ENCODE results near the gene LARGE2. TPM values are rescaled to one million over a fixed set of nuclear protein-coding genes. Genes with fewer than 3 reads are reported as not detected.

LARGE2 gene
- polyA plus RNA-seq, 1 donor (not counting 4 experiments of a cell fraction or from before 2014, with no cell fraction given) = 7.1 TPM

GRCh38 chr11:45930031-45930794 is 7.8 kb downstream of the LARGE2 start:
- DNase-seq (ENCODE audit: low read depth, low spot score) (no peak), FAIRE-seq (no peak)
- peak overlapping the region; percentile 78 for H3K27ac ChIP-seq (ENCODE audit: control insufficient read depth, insufficient read depth, low read length)
- no peaks in the 10 kb centered on the region for H3K9me3 ChIP-seq (ENCODE audit: control insufficient read depth, low read depth, low read length)
- no peaks in the 10 kb centered on the region for H3K27me3 ChIP-seq (ENCODE audit: control insufficient read depth, extremely low read depth, insufficient read depth, low read length)
- dilution Hi-C loops (cut with MboI; ENCODE audit: extremely low pct_ligation_motif_present, low sequenced_read_pairs) = no loop called here
- H3K9me1 ChIP-seq (ENCODE audit: control insufficient read depth, extremely low read depth, insufficient read depth, low read length) = peaks cover 2% of the 10 kb centered on the region
- H3K36me3 ChIP-seq (ENCODE audit: control insufficient read depth in 2 of 2, extremely low read depth in 1 of 2, insufficient read depth in 2 of 2, low read length in 2 of 2) = peaks cover 3 to 11% of the 10 kb centered on the region in 2 experiments
- peak overlapping the region; percentile 53 for H3K4me2 ChIP-seq (ENCODE audit: control insufficient read depth, extremely low read depth, insufficient read depth, low read depth, low read length)
- H3K79me2 ChIP-seq (ENCODE audit: control insufficient read depth, insufficient read depth, low read length) = no peaks in the 10 kb centered on the region
- peak overlapping the region; percentile 36 for H3K9ac ChIP-seq (ENCODE audit: control insufficient read depth, extremely low read depth, insufficient read depth, low read length)
- H4K20me1 ChIP-seq (ENCODE audit: control insufficient read depth, extremely low read depth, insufficient read depth, low read length) = no peaks in the 10 kb centered on the region
- peaks cover 73% of the 10 kb centered on the region for H3K4me1 ChIP-seq (ENCODE audit: control insufficient read depth, extremely low read depth, insufficient read depth, low read length)
- H3K4me3 ChIP-seq (ENCODE audit: control insufficient read depth in 2 of 3, extremely low read depth in 1 of 3, insufficient read depth in 2 of 3, low read depth in 1 of 3, low read length in 3 of 3) = peak overlapping the region in 2 of 3 experiments; percentile 7 to 9
- no peak for TF ChIP-seq EZH2 (IDR thresholded peaks at IDR 0.05; ENCODE audit: low read length)
- no peak for TF ChIP-seq CTCF (optimal IDR thresholded peaks at IDR 0.05 in 1 of 3, IDR thresholded peaks at IDR 0.05 in 1 of 3, conservative IDR thresholded peaks at IDR 0.05 in 1 of 3; ENCODE audit: extremely low read depth in 1 of 3, insufficient read depth in 2 of 3, low read length in 3 of 3)
- H2AFZ ChIP-seq (ENCODE audit: control insufficient read depth, low read length) = no peak overlapping the region

- peaks cover 2% of the 10 kb centered on the region for H3K9me1 ChIP-seq (ENCODE audit: control insufficient read depth, extremely low read depth, insufficient read depth, low read length)
- H3K9me3 ChIP-seq (ENCODE audit: control insufficient read depth, low read depth, low read length) = no peaks in the 10 kb centered on the region
- H3K9ac ChIP-seq (ENCODE audit: control insufficient read depth, extremely low read depth, insufficient read depth, low read length) = peak overlapping the region; percentile 56
- H3K36me3 ChIP-seq (ENCODE audit: control insufficient read depth in 2 of 2, extremely low read depth in 1 of 2, insufficient read depth in 2 of 2, low read length in 2 of 2) = peaks cover 4 to 13% of the 10 kb centered on the region in 2 experiments
- no peak for TF ChIP-seq CTCF (optimal IDR thresholded peaks at IDR 0.05 in 1 of 3, IDR thresholded peaks at IDR 0.05 in 1 of 3, conservative IDR thresholded peaks at IDR 0.05 in 1 of 3; ENCODE audit: extremely low read depth in 1 of 3, insufficient read depth in 2 of 3, low read length in 3 of 3)
- FAIRE-seq = peak; percentile 98
- no peaks in the 10 kb centered on the region for H4K20me1 ChIP-seq (ENCODE audit: control insufficient read depth, extremely low read depth, insufficient read depth, low read length)
- no peaks in the 10 kb centered on the region for H3K79me2 ChIP-seq (ENCODE audit: control insufficient read depth, insufficient read depth, low read length)
- dilution Hi-C loops (cut with MboI; ENCODE audit: extremely low pct_ligation_motif_present, low sequenced_read_pairs) = no loop called here
- H3K27me3 ChIP-seq (ENCODE audit: control insufficient read depth, extremely low read depth, insufficient read depth, low read length) = no peaks in the 10 kb centered on the region
- peak overlapping the region; percentile 78 for H3K27ac ChIP-seq (ENCODE audit: control insufficient read depth, insufficient read depth, low read length)
- peak overlapping the region in 1 of 3 experiments; percentile 15 for H3K4me3 ChIP-seq (ENCODE audit: control insufficient read depth in 2 of 3, extremely low read depth in 1 of 3, insufficient read depth in 2 of 3, low read depth in 1 of 3, low read length in 3 of 3)
- H3K4me1 ChIP-seq (ENCODE audit: control insufficient read depth, extremely low read depth, insufficient read depth, low read length) = peaks cover 78% of the 10 kb centered on the region
- H3K4me2 ChIP-seq (ENCODE audit: control insufficient read depth, extremely low read depth, insufficient read depth, low read depth, low read length) = peak overlapping the region; percentile 53
- DNase-seq (ENCODE audit: low read depth, low spot score) = peak; percentile 65
- no peak overlapping the region for H2AFZ ChIP-seq (ENCODE audit: control insufficient read depth, low read length)
Observed at GRCh38 chr11:45930951-45931570, 8.6 kb downstream of the LARGE2 start.

All from keratinocyte (primary cell).